Forelimb muscle (tissue), 1 donor: ENCODE measurements around the gene TMC1. TPM values are rescaled to one million over a fixed set of nuclear protein-coding genes. Genes with fewer than 3 reads are reported as not detected.
"Not testable (repeated sequence)": the region's sequence is repeated elsewhere in the genome, so short reads cannot be mapped to it uniquely, and the experiment has no call there.

Source experiments
- DNase-seq: peaks from one replicate; pipeline ENCODE4 v3.0.0-alpha.2; 2013; ENCODE audit warnings: low read depth
- polyA plus RNA-seq: library from polyadenylated mRNA; unstranded; fragments of 120-200 nt; gene quantifications from one replicate; pipeline ENCODE4 v1.2.1, GENCODE V29; 2013; ENCODE audit not compliant: insufficient read length

The TMC1 gene
- 0.59 TPM for polyA plus RNA-seq

GRCh38 chr9:72521416-72521815, at the start of gene TMC1:
TMC1 (plus strand) TSS chr9:72521608; CDS start chr9:72648649, 127,041 bp downstream.
- not testable (repeated sequence) for DNase-seq

- DNase-seq = no peak
Measured at GRCh38 chr9:72473474-72474261, 47.7 kb upstream of the TMC1 start.

GRCh38 chr9:72474676-72475075, 46.7 kb upstream of the TMC1 start:
- DNase-seq = no peak

- DNase-seq = no peak
Measured at GRCh38 chr9:72476100-72476499, 45.3 kb upstream of the TMC1 start.

GRCh38 chr9:72476617-72477437, 44.6 kb upstream of the TMC1 start:
- no peak for DNase-seq

- no peak for DNase-seq
Measured at GRCh38 chr9:72477930-72478518, 43.4 kb upstream of the TMC1 start.

GRCh38 chr9:72478966-72479365, 42.4 kb upstream of the TMC1 start:
- DNase-seq = no peak

GRCh38 chr9:72480261-72480660, 41.1 kb upstream of the TMC1 start:
- DNase-seq = not testable (repeated sequence)

GRCh38 chr9:72480921-72481320, 40.5 kb upstream of the TMC1 start:
- DNase-seq = no peak

GRCh38 chr9:72485821-72486593, 35.4 kb upstream of the TMC1 start:
- no peak for DNase-seq

GRCh38 chr9:72486594-72486955, 34.8 kb upstream of the TMC1 start:
- DNase-seq = no peak

- DNase-seq = not testable (repeated sequence)
Measured at GRCh38 chr9:72487665-72488064, 33.7 kb upstream of the TMC1 start.

GRCh38 chr9:72489986-72490385, 31.4 kb upstream of the TMC1 start:
- no peak for DNase-seq

GRCh38 chr9:72491242-72491641, 30.2 kb upstream of the TMC1 start:
- DNase-seq = no peak

- DNase-seq = no peak
Measured at GRCh38 chr9:72494051-72494450, 27.4 kb upstream of the TMC1 start.

GRCh38 chr9:72497447-72498046, 23.9 kb upstream of the TMC1 start:
- no peak for DNase-seq

GRCh38 chr9:72506615-72507014, 14.8 kb upstream of the TMC1 start:
- DNase-seq = no peak

GRCh38 chr9:72509053-72509452, 12.4 kb upstream of the TMC1 start:
- no peak for DNase-seq

GRCh38 chr9:72509635-72510034, 11.8 kb upstream of the TMC1 start:
- DNase-seq = no peak

- DNase-seq = not testable (repeated sequence)
Measured at GRCh38 chr9:72521011-72521410, 397 bp upstream of the TMC1 start.

- no peak for DNase-seq
Measured at GRCh38 chr9:72524820-72525540, 3.6 kb downstream of the TMC1 start.
